Stimulated activated CD4-positive, alpha-beta T cell treated with anti-CD3 and anti-CD28 coated beads, Interleukin-15, amount 100 ng/mL, for 1 hour (primary cell): Measurements from ENCODE around the gene STT3A.

ENCODE experiments used
- DNase-seq, 2 donors: peaks; one replicate each; pipeline ENCODE4 v3.0.0-alpha.2; 2020; ENCODE audit warnings: low read depth in 1 of 2, low spot score in 1 of 2

Gene STT3A

GRCh38 chr11:125649465-125650166, 57.0 kb downstream of the STT3A start:
- no peak for DNase-seq

GRCh38 chr11:125662689-125663088, 70.0 kb downstream of the STT3A start:
- DNase-seq = no peak

- no peak for DNase-seq
These were observed 71.3 kb downstream of the STT3A start for GRCh38 chr11:125663910-125664309.

- DNase-seq = no peak
These were observed 74.5 kb downstream of the STT3A start for GRCh38 chr11:125667151-125667550.

GRCh38 chr11:125670172-125670571, 77.5 kb downstream of the STT3A start:
- no peak for DNase-seq

GRCh38 chr11:125671561-125671960, 78.9 kb downstream of the STT3A start:
- DNase-seq = no peak
